DND-41 (cell line): ENCODE results near the gene LRRC57.

Source experiments
- ATAC-seq: fragments of 200-7000 bp; cut with Tn5 transposase; 3 replicates; pipeline ENCODE4 v1.9.1; 2021; ENCODE audit warnings: low read depth; ENCODE audit not compliant: insufficient read depth
- DNase-seq: peaks from one replicate; pipeline ENCODE4 v3.0.0-alpha.2; 2020
- H2AFZ ChIP-seq: 2 replicates; pipeline ENCODE4 v1.6.0; 2012; ENCODE audit warnings: low read depth, low read length
- H3K27ac ChIP-seq: 2 replicates; pipeline ENCODE4 v1.5.1; 2012; ENCODE audit warnings: low read length, inconsistent platforms
- H3K27me3 ChIP-seq: fragments of 200-600 bp; sonication (generic); 2 replicates; pipeline ENCODE4 v1.6.0; 2012; ENCODE audit warnings: low read length, mild to moderate bottlenecking, inconsistent platforms; ENCODE audit not compliant: insufficient read depth, poor library complexity
- H3K36me3 ChIP-seq: 2 replicates; pipeline ENCODE4 v1.5.1; 2012; ENCODE audit warnings: low read length, inconsistent platforms; ENCODE audit not compliant: insufficient read depth
- H3K4me1 ChIP-seq: 2 replicates; pipeline ENCODE4 v1.5.1; 2012; ENCODE audit warnings: mild to moderate bottlenecking, low read length; ENCODE audit not compliant: insufficient read depth
- H3K4me2 ChIP-seq: 2 replicates; pipeline ENCODE4 v1.6.0; 2012; ENCODE audit warnings: mild to moderate bottlenecking, moderate library complexity, low read length, inconsistent platforms; ENCODE audit not compliant: insufficient read depth
- H3K4me3 ChIP-seq, 2 experiments: fragments of 200-600 bp in 1 of 2; shearing (Covaris generic) in 1 of 2; 2 replicates each; pipeline ENCODE4 v1.5.1; 2012 to 2016; ENCODE audit warnings: inconsistent platforms in 2 of 2, low read length in 2 of 2, mild to moderate bottlenecking in 2 of 2, low read depth in 1 of 2, moderate library complexity in 1 of 2
- H3K79me2 ChIP-seq: 2 replicates; pipeline ENCODE4 v1.6.0; 2012; ENCODE audit warnings: low read length, inconsistent platforms; ENCODE audit not compliant: insufficient read depth
- H3K9ac ChIP-seq: 2 replicates; pipeline ENCODE4 v1.6.0; 2012; ENCODE audit warnings: low read depth, mild to moderate bottlenecking, inconsistent platforms, low read length, moderate library complexity
- H3K9me3 ChIP-seq: 2 replicates; pipeline ENCODE4 v1.5.1; 2012; ENCODE audit warnings: low read length, moderate library complexity, mild to moderate bottlenecking, inconsistent platforms; ENCODE audit not compliant: insufficient read depth, severe bottlenecking
- H4K20me1 ChIP-seq: 2 replicates; pipeline ENCODE4 v1.6.0; 2012; ENCODE audit warnings: low read length; ENCODE audit not compliant: insufficient read depth
- CTCF ChIP-seq: IDR thresholded peaks from 2 replicates; pipeline ENCODE4 v1.5.1; 2012; ENCODE audit warnings: borderline replicate concordance, low read length, moderate library complexity, mild to moderate bottlenecking; ENCODE audit not compliant: poor library complexity, severe bottlenecking; ENCODE audit errors: extremely low read depth
- EZH2 ChIP-seq: IDR thresholded peaks from 3 replicates; pipeline ENCODE4 v1.6.1; 2012; ENCODE audit warnings: borderline replicate concordance, low read depth, mild to moderate bottlenecking, moderate library complexity, low read length, inconsistent platforms; ENCODE audit not compliant: severe bottlenecking

Gene LRRC57

GRCh38 chr15:42491539-42492225, 56.9 kb downstream of the LRRC57 start:
- Histone ChIP-seq H2AFZ (peak overlapping the region; percentile 85), H3K27me3 (no peaks in the 10 kb centered on the region), H3K4me1 (peaks cover 35% of the 10 kb centered on the region), H3K36me3 (no peaks in the 10 kb centered on the region), H3K9ac (peak overlapping the region; percentile 70), H3K9me3 (no peaks in the 10 kb centered on the region), H3K79me2 (peaks cover 47% of the 10 kb centered on the region), H3K27ac (peak overlapping the region; percentile 88), H4K20me1 (no peaks in the 10 kb centered on the region), H3K4me2 (peak overlapping the region; percentile 62), H3K4me3 (peak overlapping the region; percentile 44 to 76)
- DNase-seq: no peak
- no peak for ATAC-seq
- TF ChIP-seq EZH2: no peak
- TF ChIP-seq CTCF: no peak

- Histone ChIP-seq H3K27me3 (no peaks in the 10 kb centered on the region), H3K79me2 (peaks cover 46% of the 10 kb centered on the region), H3K9ac (peak within 1 kb of the TSS; percentile 70), H2AFZ (peak within 1 kb of the TSS; percentile 85), H3K9me3 (no peaks in the 10 kb centered on the region), H3K4me3 (peak within 1 kb of the TSS; percentile 44 to 76), H3K27ac (peak within 1 kb of the TSS; percentile 88), H4K20me1 (no peaks in the 10 kb centered on the region), H3K4me2 (peak within 1 kb of the TSS; percentile 62), H3K4me1 (peaks cover 27% of the 10 kb centered on the region), H3K36me3 (no peaks in the 10 kb centered on the region)
- DNase-seq: peak; percentile 87
- peak; percentile 62 for ATAC-seq
- TF ChIP-seq EZH2: no peak
- TF ChIP-seq CTCF: peak; percentile 7
Observed at GRCh38 chr15:42490671-42491538, 57.7 kb downstream of the LRRC57 start, which contains the start of gene ZNF106. Gene ZNF106, minus strand, starts transcription at chr15:42491141. Its CDS starts 18,852 bp downstream, at chr15:42472289.

- Histone ChIP-seq H3K9ac (peak overlapping the region; percentile 70), H3K4me1 (peaks cover 26% of the 10 kb centered on the region), H3K27ac (peak overlapping the region; percentile 88), H3K4me2 (peak overlapping the region; percentile 62), H3K4me3 (peak overlapping the region; percentile 44 to 76), H3K27me3 (no peaks in the 10 kb centered on the region), H3K36me3 (peaks cover 2% of the 10 kb centered on the region; the same call in 1 of the 2 replicates), H2AFZ (peak overlapping the region; percentile 85), H3K79me2 (peaks cover 45% of the 10 kb centered on the region), H4K20me1 (no peaks in the 10 kb centered on the region), H3K9me3 (no peaks in the 10 kb centered on the region)
- no peak for DNase-seq
- no peak for TF ChIP-seq EZH2
- TF ChIP-seq CTCF: no peak
- no peak for ATAC-seq
Observed at GRCh38 chr15:42490291-42490670, 58.3 kb downstream of the LRRC57 start.
